ENCODE measurements around the gene ASIC4. TPM values are rescaled to one million over a fixed set of nuclear protein-coding genes. Genes with fewer than 3 reads are reported as not detected.

Gene ASIC4
- total RNA-seq, 1 experiment from 2014 or later = 0.21 TPM

- no peak for ATAC-seq
- TF ChIP-seq TCF7L2 (IDR thresholded peaks at IDR 0.05; ENCODE audit: low read depth, low read length) (no peak), POLR2AphosphoS5 (IDR thresholded peaks at IDR 0.05; ENCODE audit: low read depth, low read length) (no peak)
- DNase-seq (ENCODE audit: low read depth, low spot score) = no peak
- BruUV-seq (replicated peaks) = no TSS peak
- intact Hi-C loops (cut with micrococcal nuclease; ENCODE audit: unreplicated experiment) (no loop called here), in situ Hi-C loops (cut with HindIII; ENCODE audit: low pct_unique_long_range_greater_than_20kb, low sequenced_read_pairs) (no loop called here)
- CTCF ChIA-PET = interaction anchor here (1.1 kb wide), 1 partner anchor 19 kb away, joined by 5 read pairs; no protein-coding TSS in a partner anchor
- Histone ChIP-seq H3K36me3 (ENCODE audit: control insufficient read depth, insufficient read depth, low read length) (no peaks in the 10 kb centered on the region), H3K4me1 (ENCODE audit: control insufficient read depth, insufficient read depth, low read length) (peaks cover 6% of the 10 kb centered on the region; the same call in 1 of the 2 replicates), H3K27me3 (ENCODE audit: control insufficient read depth, insufficient read depth, low read length) (no peaks in the 10 kb centered on the region), H3K9me3 (ENCODE audit: control insufficient read depth, insufficient read depth, low read depth, low read length) (no peaks in the 10 kb centered on the region), H3K27ac (ENCODE audit: low read length) (no peak overlapping the region), H3K4me3 (ENCODE audit: low read depth in 2 of 2, low read length in 2 of 2) (no peak overlapping the region)
- POLR2A ChIA-PET = no interaction called here
Observed at GRCh38 chr2:219490600-219491130, 23.6 kb upstream of the ASIC4 start.

GRCh38 chr2:219491278-219491963 lies 22.9 kb upstream of the ASIC4 start:
- in situ Hi-C loops (cut with HindIII; ENCODE audit: low pct_unique_long_range_greater_than_20kb, low sequenced_read_pairs) = no loop called here
- Histone ChIP-seq H3K4me3 (ENCODE audit: low read depth in 2 of 2, low read length in 2 of 2) (no peak overlapping the region), H3K36me3 (ENCODE audit: control insufficient read depth, insufficient read depth, low read length) (no peaks in the 10 kb centered on the region), H3K9me3 (ENCODE audit: control insufficient read depth, insufficient read depth, low read depth, low read length) (no peaks in the 10 kb centered on the region), H3K27me3 (ENCODE audit: control insufficient read depth, insufficient read depth, low read length) (no peaks in the 10 kb centered on the region), H3K27ac (ENCODE audit: low read length) (no peak overlapping the region), H3K4me1 (ENCODE audit: control insufficient read depth, insufficient read depth, low read length) (peaks cover 7% of the 10 kb centered on the region; the same call in 1 of the 2 replicates)
- intact Hi-C loops (cut with micrococcal nuclease; ENCODE audit: unreplicated experiment) = no loop called here
- no peak for TF ChIP-seq REST (IDR thresholded peaks at IDR 0.05; ENCODE audit: insufficient read depth in 1 of 2, low read depth in 2 of 2, low read length in 1 of 2)
- TF ChIP-seq TCF7L2 (IDR thresholded peaks at IDR 0.05; ENCODE audit: low read depth, low read length) = no peak
- no peak for TF ChIP-seq CTCF (IDR thresholded peaks at IDR 0.05)
- no peak for TF ChIP-seq POLR2AphosphoS5 (IDR thresholded peaks at IDR 0.05; ENCODE audit: low read depth, low read length)
- TF ChIP-seq SIN3A (IDR thresholded peaks at IDR 0.05; ENCODE audit: borderline replicate concordance, insufficient read depth, low read depth, low read length) = no peak
- BruUV-seq (replicated peaks) = no TSS peak
- DNase-seq (ENCODE audit: low read depth, low spot score) = no peak
- ChIA-PET CTCF (interaction anchor here (1.1 kb wide), 1 partner anchor 19 kb away, joined by 5 read pairs; no protein-coding TSS in a partner anchor), POLR2A (no interaction called here)
- no peak for ATAC-seq

- Histone ChIP-seq H3K27me3 (ENCODE audit: control insufficient read depth, insufficient read depth, low read length) (no peaks in the 10 kb centered on the region), H3K4me1 (ENCODE audit: control insufficient read depth, insufficient read depth, low read length) (peaks cover 7% of the 10 kb centered on the region; the same call in 1 of the 2 replicates), H3K9me3 (ENCODE audit: control insufficient read depth, insufficient read depth, low read depth, low read length) (no peaks in the 10 kb centered on the region), H3K36me3 (ENCODE audit: control insufficient read depth, insufficient read depth, low read length) (no peaks in the 10 kb centered on the region), H3K27ac (ENCODE audit: low read length) (no peak overlapping the region), H3K4me3 (ENCODE audit: low read depth in 2 of 2, low read length in 2 of 2) (no peak overlapping the region)
- in situ Hi-C loops (cut with HindIII; ENCODE audit: low pct_unique_long_range_greater_than_20kb, low sequenced_read_pairs) = no loop called here
- ATAC-seq = no peak
- CTCF ChIA-PET = no interaction called here
- BruUV-seq (replicated peaks) = no TSS peak
- TF ChIP-seq SIN3A (IDR thresholded peaks at IDR 0.05; ENCODE audit: borderline replicate concordance, insufficient read depth, low read depth, low read length) = no peak
- TF ChIP-seq POLR2AphosphoS5 (IDR thresholded peaks at IDR 0.05; ENCODE audit: low read depth, low read length) = no peak
- TF ChIP-seq CTCF (IDR thresholded peaks at IDR 0.05) = no peak; the same call in 1 of the 2 replicates
- no peak for TF ChIP-seq TCF7L2 (IDR thresholded peaks at IDR 0.05; ENCODE audit: low read depth, low read length)
- no peak for TF ChIP-seq REST (IDR thresholded peaks at IDR 0.05; ENCODE audit: insufficient read depth in 1 of 2, low read depth in 2 of 2, low read length in 1 of 2)
- intact Hi-C loops (cut with micrococcal nuclease; ENCODE audit: unreplicated experiment) = no loop called here
- no peak for DNase-seq (ENCODE audit: low read depth, low spot score)
- POLR2A ChIA-PET = no interaction called here
Observed at GRCh38 chr2:219492575-219492974, 21.7 kb upstream of the ASIC4 start.
